ENCODE results near the gene SLC27A3.
"Not testable (repeated sequence)": the region's sequence is repeated elsewhere in the genome, so short reads cannot be mapped to it uniquely, and the experiment has no call there.

SLC27A3 gene

GRCh38 chr1:153764310-153764709 lies 10.9 kb upstream of the SLC27A3 start:
- DNase-seq, result no peak

GRCh38 chr1:153766663-153767062 lies 8.5 kb upstream of the SLC27A3 start:
- DNase-seq, result not testable (repeated sequence)

GRCh38 chr1:153767519-153767918 lies 7.7 kb upstream of the SLC27A3 start:
- DNase-seq, result no peak

GRCh38 chr1:153768316-153769181 lies 6.7 kb upstream of the SLC27A3 start:
- no peak for DNase-seq

GRCh38 chr1:153769221-153769620 lies 6.0 kb upstream of the SLC27A3 start:
- DNase-seq, result peak; percentile 33

GRCh38 chr1:153770797-153771196 lies 4.4 kb upstream of the SLC27A3 start:
- no peak for DNase-seq

- no peak for DNase-seq
These were observed 3.9 kb upstream of the SLC27A3 start for GRCh38 chr1:153771261-153771660.

GRCh38 chr1:153771841-153772593 lies 3.2 kb upstream of the SLC27A3 start:
- DNase-seq, result no peak

- peak; percentile 99 for DNase-seq
These were observed 1.9 kb upstream of the SLC27A3 start for GRCh38 chr1:153773096-153773921.

GRCh38 chr1:153774026-153774595 lies 1.1 kb upstream of the SLC27A3 start:
- DNase-seq, result peak; percentile 65

- peak; percentile 62 for DNase-seq
These were observed 486 bp downstream of the SLC27A3 start for GRCh38 chr1:153775458-153776327.

- no peak for DNase-seq
These were observed 1.1 kb downstream of the SLC27A3 start for GRCh38 chr1:153776352-153776751.

- DNase-seq, result no peak
These were observed 1.7 kb downstream of the SLC27A3 start for GRCh38 chr1:153776845-153777370.

GRCh38 chr1:153777648-153778047 lies 2.4 kb downstream of the SLC27A3 start:
- DNase-seq, result no peak

- DNase-seq, result no peak
These were observed 3.0 kb downstream of the SLC27A3 start for GRCh38 chr1:153778051-153778823.

- DNase-seq, result no peak
These were observed 3.8 kb downstream of the SLC27A3 start for GRCh38 chr1:153778824-153779519.

GRCh38 chr1:153779781-153780541 lies 4.8 kb downstream of the SLC27A3 start:
- no peak for DNase-seq

- no peak for DNase-seq
These were observed 5.3 kb downstream of the SLC27A3 start for GRCh38 chr1:153780551-153780950.

- DNase-seq, result not testable (repeated sequence)
These were observed 7.4 kb downstream of the SLC27A3 start for GRCh38 chr1:153782648-153783047.

Measured in inflammatory macrophage treated with lipopolysaccharide for 4 hours (primary cell).